ENCODE results near the gene INSL4.

INSL4 gene

GRCh38 chr9:5231212-5231611, at the start of gene INSL4:
Gene INSL4 (plus strand): TSS chr9:5231419. CDS start chr9:5231524, 105 bp downstream.
- no peak for FAIRE-seq

GRCh38 chr9:5184776-5185175, 46.4 kb upstream of the INSL4 start:
- no peak for FAIRE-seq

DNA sequence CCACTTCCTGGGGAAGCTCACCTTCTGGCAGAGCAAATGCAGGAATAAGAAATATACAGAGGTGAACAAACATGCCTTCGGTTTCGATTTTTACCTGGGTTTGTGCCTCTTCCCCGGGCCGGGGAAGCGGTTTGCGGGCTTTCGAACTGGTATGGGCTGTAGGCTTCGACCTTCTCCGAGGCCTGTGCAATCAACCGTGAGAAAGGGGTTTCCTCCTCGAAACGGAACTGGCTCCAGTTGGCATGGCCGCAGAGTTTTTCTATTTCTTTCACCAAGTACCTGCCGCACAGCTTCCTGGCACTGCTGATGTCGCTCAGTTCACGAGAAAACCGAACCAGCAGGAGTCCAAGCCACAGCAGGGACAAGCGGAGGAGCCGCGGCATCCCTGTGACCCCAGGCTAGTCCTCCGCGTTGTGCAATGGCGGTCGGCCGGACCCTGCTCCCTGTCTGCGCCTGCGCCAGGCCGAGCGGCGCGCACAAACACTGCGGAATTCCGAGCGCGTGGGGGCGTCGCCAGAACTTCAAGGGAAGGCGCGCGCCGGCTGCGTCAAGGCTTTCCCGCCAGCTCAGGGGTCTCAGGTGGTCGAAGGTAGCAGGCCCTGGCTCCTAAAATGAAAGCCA, 45.9 kb upstream of the INSL4 start, which contains the start of gene INSL6:
Gene INSL6 (minus strand): TSS at position 420 of the 621 bp plus-strand sequence. CDS start 37 bp downstream, at position 383.
- FAIRE-seq, result no peak

DNA sequence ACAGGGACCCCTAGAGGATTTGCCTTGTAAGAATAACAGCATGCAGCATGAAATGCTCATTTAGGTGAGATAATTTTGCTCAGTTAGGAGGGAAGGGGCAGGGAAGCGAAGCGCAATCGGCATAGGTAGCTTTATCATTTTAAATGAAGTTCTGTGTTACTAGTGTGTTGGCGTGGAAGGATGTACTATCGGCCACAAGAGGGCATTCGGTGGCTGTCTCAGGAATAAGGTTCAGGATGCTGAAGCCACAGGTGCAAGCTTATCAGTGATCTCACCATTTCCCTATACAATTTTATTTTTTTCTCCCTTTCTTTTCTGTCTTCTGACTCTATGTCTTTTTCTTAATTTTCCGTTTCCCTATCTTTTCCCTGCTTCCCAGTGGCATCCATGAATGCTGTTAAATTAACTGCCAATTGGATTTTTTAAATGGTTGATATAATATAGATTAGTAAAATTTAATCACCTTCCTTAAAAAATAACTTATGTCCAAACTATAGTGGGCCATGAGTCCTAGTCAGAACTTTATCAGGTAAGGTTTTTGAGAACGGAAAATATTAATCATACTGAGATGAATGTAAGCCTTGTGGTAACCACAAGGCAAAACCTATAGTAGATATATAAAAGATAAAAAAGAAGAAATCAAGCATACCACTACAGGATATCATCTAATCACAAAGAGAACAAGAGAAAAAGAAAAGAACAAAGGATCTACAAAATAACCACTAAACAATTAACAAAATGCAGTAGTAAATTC, 44.6 kb upstream of the INSL4 start:
- peak; percentile 97 for FAIRE-seq

GRCh38 chr9:5188060-5188984, 42.9 kb upstream of the INSL4 start:
- FAIRE-seq, result no peak

DNA sequence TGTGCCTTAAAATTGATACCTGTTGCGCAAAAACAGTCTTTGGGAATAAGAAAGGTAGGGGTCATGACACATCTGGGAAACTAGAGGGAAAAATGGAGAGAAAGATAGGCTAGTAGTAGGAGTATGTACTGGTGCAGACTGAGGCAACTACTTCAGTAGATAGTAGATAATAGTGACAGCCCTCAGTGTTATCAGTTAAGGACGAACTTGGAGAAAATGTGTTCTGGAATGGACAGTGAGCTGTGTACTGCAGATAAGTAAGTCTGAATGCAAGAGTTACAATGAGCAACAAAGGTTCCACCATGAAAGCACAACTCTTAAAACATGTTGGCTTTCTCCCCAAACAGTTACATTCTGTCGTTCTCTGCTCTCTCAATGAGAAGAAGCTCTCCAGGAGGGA, 39.2 kb upstream of the INSL4 start:
- FAIRE-seq, result no peak

DNA sequence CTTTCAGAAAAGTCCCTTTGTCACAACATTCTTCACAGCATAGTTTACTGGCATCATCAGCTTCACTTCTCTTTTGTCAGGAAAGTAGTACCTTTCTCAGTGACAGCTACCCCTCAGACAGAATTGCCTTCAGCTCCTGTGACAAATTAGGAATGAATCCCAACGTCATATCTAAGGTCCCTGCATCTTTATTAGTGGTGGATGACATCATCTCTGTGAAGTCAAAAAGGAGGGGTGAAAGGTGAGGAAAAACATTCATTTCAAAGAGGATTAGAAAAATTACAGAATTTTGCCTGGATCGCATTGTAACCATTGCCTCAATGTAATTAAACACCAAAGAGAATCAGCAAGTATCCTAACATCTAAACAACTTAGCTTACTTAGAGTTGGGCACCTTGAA, 37.9 kb upstream of the INSL4 start:
- FAIRE-seq, result no peak

- FAIRE-seq, result no peak
Measured at GRCh38 chr9:5195463-5195862, 35.8 kb upstream of the INSL4 start.

- no peak for FAIRE-seq
Measured at GRCh38 chr9:5205071-5205470, 26.1 kb upstream of the INSL4 start.

GRCh38 chr9:5230554-5230953, 665 bp upstream of the INSL4 start:
- FAIRE-seq, result no peak

GRCh38 chr9:5263351-5264218, 32.4 kb downstream of the INSL4 start:
- no peak for FAIRE-seq

GRCh38 chr9:5264219-5264595, 33.0 kb downstream of the INSL4 start:
- FAIRE-seq, result no peak

DNA sequence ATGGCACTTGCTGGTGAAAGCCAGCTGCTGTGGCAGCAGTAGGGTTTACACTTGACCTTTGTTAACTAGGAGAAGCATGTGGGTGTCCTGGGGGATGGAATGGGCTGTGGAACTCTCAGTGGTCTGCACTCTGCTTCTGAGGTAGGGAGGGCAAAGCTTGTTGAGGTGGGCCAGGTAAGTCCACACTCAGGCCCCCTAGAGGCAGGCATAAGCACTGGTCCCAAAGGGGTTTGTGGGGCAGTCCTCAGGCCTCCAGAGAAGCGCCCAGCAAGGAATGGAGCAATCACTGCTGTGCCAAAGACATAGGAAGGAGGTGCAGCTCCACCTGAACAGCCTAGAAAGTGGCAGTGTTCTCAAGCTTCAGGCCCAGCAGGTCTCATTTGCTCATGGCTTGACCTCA, 34.7 kb downstream of the INSL4 start:
- FAIRE-seq, result no peak

DNA sequence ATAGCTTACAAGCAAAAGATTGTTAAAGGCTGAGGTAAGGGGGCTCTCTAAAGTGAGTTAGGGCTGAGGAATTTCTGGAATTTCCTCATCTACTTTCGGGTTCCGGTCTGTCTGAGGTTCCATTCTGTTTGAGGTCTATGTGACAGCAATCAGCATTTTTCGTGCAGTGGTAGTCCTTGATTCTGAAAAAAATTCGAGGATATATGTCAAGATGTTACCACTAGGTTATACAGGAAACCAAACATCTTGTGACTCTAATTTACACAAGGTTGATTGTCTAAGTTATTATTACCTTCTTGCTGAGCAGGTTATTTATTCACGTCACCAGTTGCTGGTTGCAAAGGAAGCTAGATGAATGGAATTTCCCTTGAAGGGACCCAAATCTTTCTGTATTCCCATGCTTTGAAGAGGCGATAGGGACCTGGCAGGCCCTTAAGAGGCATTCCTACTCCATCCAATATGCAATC, 38.1 kb downstream of the INSL4 start:
- FAIRE-seq, result no peak

- no peak for FAIRE-seq
Measured at GRCh38 chr9:5274770-5275169, 43.6 kb downstream of the INSL4 start.

DNA sequence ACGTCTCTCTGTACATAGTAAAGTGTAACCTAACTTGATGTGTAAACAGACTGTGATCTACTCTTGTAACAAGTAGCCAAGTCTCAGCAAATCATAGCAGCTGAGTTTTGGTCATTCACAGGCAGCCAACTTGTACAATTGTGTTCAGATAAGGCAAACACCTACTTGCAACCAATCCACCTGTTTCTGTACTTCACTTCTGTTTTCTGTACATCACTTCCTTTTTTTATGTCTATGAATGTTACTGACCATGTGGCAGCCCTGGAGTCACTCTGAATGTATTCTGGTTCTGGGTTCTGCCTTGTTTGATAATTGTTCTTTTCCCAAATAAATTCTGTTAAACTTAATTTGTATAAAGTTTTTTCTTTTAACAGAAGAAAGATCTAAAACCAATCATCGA, 47.3 kb downstream of the INSL4 start:
- FAIRE-seq, result no peak

Measured in islet of Langerhans (tissue), 1 donor.